ENCODE results near the gene PRR33. TPM values are rescaled to one million over a fixed set of nuclear protein-coding genes. Genes with fewer than 3 reads are reported as not detected.
A peak's percentile ranks its signal among the peaks of the same experiment; 100 is the strongest.

PRR33 gene
- total and polyA plus RNA-seq, 2 donors (not counting 3 experiments of a cell fraction or from before 2014, with no cell fraction given) = not detected

GRCh38 chr11:1844221-1845094 lies 47.2 kb downstream of the PRR33 start:
- Histone ChIP-seq H3K4me3 (replicated peaks in 1 of 3; ENCODE audit: insufficient read depth in 1 of 3, low read depth in 1 of 3, low read length in 3 of 3) (no peak overlapping the region), H3K9me1 (replicated peaks; ENCODE audit: control insufficient read depth, extremely low read depth, insufficient read depth, low read length) (no peaks in the 10 kb centered on the region), H3K27ac (ENCODE audit: insufficient read depth, low read depth, low read length) (no peak overlapping the region), H4K20me1 (replicated peaks; ENCODE audit: control insufficient read depth, extremely low read depth, insufficient read depth, low read length) (no peaks in the 10 kb centered on the region), H3K79me2 (ENCODE audit: control insufficient read depth, insufficient read depth, low read length) (no peaks in the 10 kb centered on the region), H3K9me3 (replicated peaks; ENCODE audit: control insufficient read depth, insufficient read depth, low read length) (no peaks in the 10 kb centered on the region), H2AFZ (ENCODE audit: low read depth, low read length) (peak overlapping the region; percentile 34), H3K4me2 (ENCODE audit: insufficient read depth, low read length) (no peak overlapping the region), H3K27me3 (ENCODE audit: control insufficient read depth in 2 of 2, insufficient read depth in 2 of 2, low read length in 2 of 2) (no peaks in the 10 kb centered on the region), H3K36me3 (ENCODE audit: control insufficient read depth in 2 of 2, extremely low read depth in 1 of 2, insufficient read depth in 2 of 2, low read length in 2 of 2) (no peaks in the 10 kb centered on the region), H3K9ac (replicated peaks; ENCODE audit: extremely low read depth, insufficient read depth, low read length) (no peak overlapping the region), H3K4me1 (ENCODE audit: control insufficient read depth, extremely low read depth, insufficient read depth, low read length) (no peaks in the 10 kb centered on the region)
- no peak for DNase-seq (ENCODE audit: low read depth, low spot score)
- TF ChIP-seq, protein P1, sequence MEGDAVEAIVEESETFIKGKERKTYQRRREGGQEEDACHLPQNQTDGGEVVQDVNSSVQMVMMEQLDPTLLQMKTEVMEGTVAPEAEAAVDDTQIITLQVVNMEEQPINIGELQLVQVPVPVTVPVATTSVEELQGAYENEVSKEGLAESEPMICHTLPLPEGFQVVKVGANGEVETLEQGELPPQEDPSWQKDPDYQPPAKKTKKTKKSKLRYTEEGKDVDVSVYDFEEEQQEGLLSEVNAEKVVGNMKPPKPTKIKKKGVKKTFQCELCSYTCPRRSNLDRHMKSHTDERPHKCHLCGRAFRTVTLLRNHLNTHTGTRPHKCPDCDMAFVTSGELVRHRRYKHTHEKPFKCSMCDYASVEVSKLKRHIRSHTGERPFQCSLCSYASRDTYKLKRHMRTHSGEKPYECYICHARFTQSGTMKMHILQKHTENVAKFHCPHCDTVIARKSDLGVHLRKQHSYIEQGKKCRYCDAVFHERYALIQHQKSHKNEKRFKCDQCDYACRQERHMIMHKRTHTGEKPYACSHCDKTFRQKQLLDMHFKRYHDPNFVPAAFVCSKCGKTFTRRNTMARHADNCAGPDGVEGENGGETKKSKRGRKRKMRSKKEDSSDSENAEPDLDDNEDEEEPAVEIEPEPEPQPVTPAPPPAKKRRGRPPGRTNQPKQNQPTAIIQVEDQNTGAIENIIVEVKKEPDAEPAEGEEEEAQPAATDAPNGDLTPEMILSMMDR (IDR thresholded peaks at IDR 0.05; ENCODE audit: extremely low read depth in 1 of 2, insufficient read depth in 1 of 2, low read depth in 1 of 2, low read length in 2 of 2) = no peak
- no peak for TF ChIP-seq POLR2A (IDR thresholded peaks at IDR 0.05; ENCODE audit: low read depth, low read length)
- no peak for TF ChIP-seq MAX (IDR thresholded peaks at IDR 0.05; ENCODE audit: insufficient read depth, insufficient read length)
- TF ChIP-seq POLR2AphosphoS5 (IDR thresholded peaks at IDR 0.05; ENCODE audit: insufficient read depth, low read depth, low read length) = no peak
- TF ChIP-seq JUN (IDR thresholded peaks at IDR 0.05; ENCODE audit: borderline replicate concordance, insufficient read depth, insufficient read length, low read depth) = no peak
- no peak for TF ChIP-seq MYC (IDR thresholded peaks at IDR 0.05; ENCODE audit: low read depth, low read length)
- TF ChIP-seq EZH2 (IDR thresholded peaks at IDR 0.05; ENCODE audit: borderline replicate concordance, low read depth, low read length, severe bottlenecking) = no peak
- TF ChIP-seq GATA2 (IDR thresholded peaks at IDR 0.05; ENCODE audit: insufficient read depth, insufficient read length, low read depth, low read length) = no peak
- TF ChIP-seq FOS (IDR thresholded peaks at IDR 0.05; ENCODE audit: borderline replicate concordance, insufficient read depth, low read length) = no peak
- no TSS peak for BruUV-seq (replicated peaks)
- ChIA-PET POLR2A (no interaction called here), CTCF (interaction anchor here (1.7 kb wide), 1 partner anchor 38 kb away, joined by 5 read pairs; no protein-coding TSS in a partner anchor)
- intact Hi-C loops (cut with micrococcal nuclease) (no loop called here), dilution Hi-C loops (cut with MboI; ENCODE audit: extremely low pct_ligation_motif_present, low sequenced_read_pairs) (no loop called here)
- no peak for FAIRE-seq
